NOMO-1 (cell line): Measurements from ENCODE around the gene WDR3.
A peak's percentile ranks its signal among the peaks of the same experiment; 100 is the strongest.

Experiments
- DNase-seq, 2 experiments: peaks; one replicate each; lab custom pipeline; 2025; ENCODE audit not compliant: unreplicated experiment in 2 of 2; lab: John Stamatoyannopoulos, UW

WDR3 gene

GRCh38 chr1:117942293-117942692 lies 12.8 kb downstream of the WDR3 start:
- DNase-seq = no peak

GRCh38 chr1:117952386-117952785 lies 22.8 kb downstream of the WDR3 start:
- no peak for DNase-seq

- DNase-seq = no peak
These were observed 29.8 kb downstream of the WDR3 start for GRCh38 chr1:117959364-117959763.

- DNase-seq = no peak
These were observed 34.9 kb downstream of the WDR3 start for GRCh38 chr1:117964290-117965038.

GRCh38 chr1:117967477-117967876 lies 37.9 kb downstream of the WDR3 start:
- peak in 1 of 2 experiments; percentile 6 for DNase-seq

GRCh38 chr1:117967881-117968280 lies 38.3 kb downstream of the WDR3 start:
- no peak for DNase-seq

DNA sequence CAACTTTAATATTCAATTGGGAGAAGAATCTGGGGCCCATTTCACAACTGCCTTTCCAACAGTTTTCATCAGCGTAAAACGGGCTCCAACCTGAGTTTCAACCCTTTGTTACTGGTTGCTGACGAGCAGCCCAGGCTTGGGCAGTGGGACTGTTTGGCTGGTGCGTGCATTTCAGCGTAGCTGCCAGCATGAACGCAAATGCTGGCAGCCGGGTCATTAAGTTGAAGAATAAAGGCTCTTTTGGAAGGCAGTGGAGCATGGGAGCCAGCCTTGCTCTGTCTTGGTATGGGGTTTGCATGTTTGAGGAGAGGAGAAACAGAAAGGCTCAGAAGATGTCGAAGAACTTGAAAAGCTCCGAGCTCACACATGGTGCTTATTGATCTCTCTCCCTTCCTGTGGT lies 40.7 kb downstream of the WDR3 start:
- no peak for DNase-seq

DNA sequence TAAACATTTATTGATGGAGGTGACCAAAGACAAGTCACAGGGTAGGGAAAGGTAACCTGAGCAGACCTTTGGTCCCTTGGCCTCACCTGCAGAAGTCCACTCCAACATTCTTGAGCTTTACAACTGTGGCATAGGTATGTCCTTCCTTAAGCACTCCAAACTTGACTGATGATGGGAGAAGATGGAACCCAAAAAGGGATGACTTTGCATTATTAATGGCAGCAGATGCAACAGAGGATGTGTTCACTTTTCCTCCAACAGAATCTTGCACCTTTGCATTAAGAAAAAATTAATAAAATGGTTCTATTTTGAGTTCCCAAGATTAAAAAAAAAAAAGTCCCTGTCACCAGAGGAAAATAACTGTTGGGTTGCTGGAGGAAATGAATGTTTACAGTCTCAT lies 42.2 kb downstream of the WDR3 start:
- no peak for DNase-seq

DNA sequence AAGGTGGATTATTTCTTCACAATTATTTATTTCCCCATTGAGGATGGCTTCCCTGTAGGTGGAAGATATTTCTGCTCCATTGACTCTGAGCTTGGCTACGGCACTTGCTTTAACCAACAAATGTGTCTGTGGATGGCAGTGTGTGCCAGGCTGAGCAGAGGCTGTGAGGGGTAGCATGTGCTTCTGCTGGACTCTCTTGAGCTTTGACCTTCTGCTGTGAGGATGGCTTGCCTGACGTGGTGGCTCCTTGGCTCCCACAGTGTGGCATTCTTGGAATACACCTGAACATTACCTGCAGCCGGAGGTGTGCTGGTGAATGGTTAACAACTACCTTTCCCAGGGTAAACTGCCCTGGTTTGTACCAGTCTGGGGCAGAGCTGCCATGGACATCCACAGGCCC lies 46.8 kb downstream of the WDR3 start:
- DNase-seq = no peak

DNA sequence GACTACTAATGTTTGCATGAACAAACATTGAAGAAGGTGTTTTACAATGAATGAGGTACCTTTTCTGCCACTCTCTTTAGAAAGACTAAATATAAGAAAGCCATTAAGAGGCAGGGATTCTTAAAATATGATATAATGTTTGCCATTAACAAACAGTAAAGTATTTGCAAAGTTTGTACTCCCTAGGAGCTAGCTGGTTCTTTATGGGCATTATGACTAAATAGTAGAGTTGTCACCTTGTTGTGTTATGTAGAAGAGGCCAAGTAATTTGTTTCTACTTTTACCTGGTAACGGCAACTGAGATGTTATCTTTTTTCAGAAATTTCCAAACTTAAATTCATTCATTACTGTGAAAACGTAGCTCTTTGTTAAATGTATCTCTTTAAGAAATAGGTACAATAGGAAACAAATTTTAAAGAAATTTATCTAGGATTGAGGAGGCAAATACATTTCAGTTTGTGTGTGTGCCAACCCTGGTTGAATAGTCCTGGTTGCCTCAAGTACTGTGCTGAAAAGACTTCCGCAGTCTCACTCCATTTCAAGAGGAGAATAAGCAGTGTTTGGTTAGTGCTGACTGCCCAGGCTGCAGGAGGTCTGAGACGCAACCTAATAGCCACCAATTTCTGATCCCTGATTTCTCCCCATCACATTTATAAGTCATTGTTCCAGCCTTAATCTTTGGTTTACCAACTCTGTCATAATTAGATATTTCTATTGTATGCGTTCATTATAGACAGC lies 52.1 kb downstream of the WDR3 start:
- no peak for DNase-seq

GRCh38 chr1:117985239-117985638 lies 55.7 kb downstream of the WDR3 start:
- no peak for DNase-seq

DNA sequence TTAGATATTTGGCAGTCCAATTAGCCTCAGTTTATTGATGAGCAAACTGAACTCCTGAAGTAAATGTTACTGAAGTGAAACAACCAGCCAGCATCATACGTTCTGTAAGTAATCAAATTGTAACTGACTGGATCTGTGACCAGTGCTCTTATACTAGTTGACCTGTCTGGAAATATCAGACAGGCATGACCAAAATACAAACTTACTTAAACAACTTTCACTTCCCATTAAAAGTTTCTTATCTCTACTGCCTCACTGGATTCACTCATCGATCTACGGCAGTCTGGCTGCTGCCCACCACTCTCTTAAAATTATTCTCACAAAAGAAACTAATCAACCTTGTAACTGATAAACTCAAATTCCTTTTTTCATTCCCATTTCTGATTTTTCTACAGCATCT lies 56.4 kb downstream of the WDR3 start:
- no peak for DNase-seq

DNA sequence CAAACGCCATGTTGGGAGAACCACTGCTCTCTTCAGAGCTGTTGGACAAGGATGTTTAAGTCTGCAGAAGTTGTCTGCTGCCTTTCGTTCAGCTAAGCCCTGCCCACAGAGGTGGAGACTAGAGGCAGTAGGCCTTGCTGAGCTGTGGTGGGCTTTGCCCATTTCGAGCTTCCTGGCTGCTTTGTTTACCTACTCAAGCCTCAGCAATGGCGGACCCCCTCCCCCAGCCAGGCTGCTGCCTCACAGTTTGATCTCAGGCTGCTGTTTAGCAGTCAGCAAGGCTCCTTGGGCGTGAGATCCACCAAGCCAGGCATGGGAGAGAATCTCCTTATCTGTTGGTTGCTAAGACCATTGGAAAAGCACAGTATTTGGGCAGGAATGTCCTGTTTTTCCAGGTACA lies 74.8 kb downstream of the WDR3 start:
- no peak for DNase-seq

DNA sequence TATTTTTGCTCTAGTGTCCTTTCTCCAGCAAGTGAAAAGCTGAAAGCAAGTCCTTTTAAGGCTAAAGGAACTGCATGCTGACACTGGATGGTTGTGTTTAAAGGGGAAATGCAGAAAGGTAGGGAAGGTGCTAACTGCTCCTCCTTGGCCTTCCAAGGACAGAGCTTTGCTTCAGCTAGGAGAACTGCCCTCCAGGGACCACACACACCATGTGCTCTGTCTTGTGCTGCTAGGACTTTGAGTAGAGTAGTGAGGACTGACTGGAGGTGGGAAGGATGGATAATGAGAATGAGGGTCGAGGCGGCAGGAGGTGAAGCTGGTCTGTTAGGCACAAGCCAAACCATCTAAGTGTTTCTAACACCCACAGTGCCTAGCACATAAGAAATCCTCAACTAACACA lies 77.9 kb downstream of the WDR3 start:
- no peak for DNase-seq

DNA sequence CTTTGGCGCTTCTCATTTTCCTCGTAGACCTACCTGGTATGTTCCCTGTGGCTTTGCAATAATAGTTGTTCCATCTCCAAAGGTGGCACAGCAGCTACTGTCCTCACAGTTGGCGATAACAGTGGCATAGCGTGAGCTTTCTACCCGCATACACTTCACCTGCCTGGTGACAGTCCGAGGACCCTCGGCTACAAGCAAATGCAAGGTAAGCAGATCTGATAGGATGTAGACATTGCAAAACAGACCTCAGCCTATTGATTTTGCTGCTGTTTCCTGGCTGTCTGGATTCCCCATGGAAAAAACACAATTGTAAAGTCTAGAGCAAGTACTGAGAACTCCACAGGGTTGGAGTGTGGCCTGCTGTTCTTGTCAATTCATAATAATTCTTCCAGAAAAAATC lies 78.5 kb downstream of the WDR3 start:
- DNase-seq = no peak

DNA sequence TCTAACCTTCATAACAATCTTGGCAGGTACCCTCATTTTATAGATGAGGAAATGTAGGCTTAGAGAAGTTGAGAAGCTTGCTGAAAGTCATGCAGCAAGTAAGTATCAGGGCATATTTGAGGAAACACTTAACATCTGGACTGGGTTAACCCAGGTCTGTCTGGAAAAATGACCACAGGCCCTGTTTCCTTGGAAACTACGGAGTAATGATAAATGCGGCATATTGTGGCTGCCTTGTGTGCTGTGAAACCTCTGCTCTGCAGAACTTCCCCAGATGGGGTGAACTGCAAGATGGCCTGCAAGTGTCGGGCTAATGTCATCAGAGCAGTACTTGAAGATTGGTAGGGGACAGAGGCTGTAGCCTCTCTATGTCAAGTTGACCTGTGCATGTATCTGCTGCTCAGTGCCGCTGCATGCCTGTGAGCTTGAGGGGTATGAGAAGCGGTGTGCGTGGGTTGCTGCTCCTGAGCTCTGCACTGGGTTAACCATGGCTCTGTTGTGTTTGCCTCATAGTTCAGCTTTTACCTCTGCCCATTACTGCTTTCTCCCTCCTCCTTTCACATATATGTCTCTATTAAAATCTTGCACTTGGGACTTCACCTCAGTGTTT lies 83.1 kb downstream of the WDR3 start:
- no peak for DNase-seq

DNA sequence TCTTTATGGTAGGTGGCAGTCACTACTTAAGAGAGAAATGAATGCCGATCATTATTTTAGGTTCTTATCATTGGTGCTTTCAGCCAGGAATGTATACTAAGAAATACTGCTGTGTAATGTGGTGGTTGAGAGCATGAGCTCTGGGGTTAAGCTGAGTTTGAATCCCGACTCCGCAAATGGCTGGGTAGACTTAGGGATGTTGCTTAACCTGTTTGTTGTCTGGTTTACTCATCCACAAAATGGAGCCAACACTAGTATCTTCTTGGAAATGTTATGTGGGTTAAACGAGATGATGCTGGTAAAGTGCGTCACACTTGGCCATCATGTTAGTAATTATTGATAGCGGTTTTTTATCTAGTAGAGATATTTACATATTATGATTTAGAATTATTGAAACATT lies 83.8 kb downstream of the WDR3 start:
- DNase-seq = no peak

GRCh38 chr1:118013938-118014337 lies 84.4 kb downstream of the WDR3 start:
- no peak for DNase-seq
